ENCODE measurements around the gene HDAC7.

DNA sequence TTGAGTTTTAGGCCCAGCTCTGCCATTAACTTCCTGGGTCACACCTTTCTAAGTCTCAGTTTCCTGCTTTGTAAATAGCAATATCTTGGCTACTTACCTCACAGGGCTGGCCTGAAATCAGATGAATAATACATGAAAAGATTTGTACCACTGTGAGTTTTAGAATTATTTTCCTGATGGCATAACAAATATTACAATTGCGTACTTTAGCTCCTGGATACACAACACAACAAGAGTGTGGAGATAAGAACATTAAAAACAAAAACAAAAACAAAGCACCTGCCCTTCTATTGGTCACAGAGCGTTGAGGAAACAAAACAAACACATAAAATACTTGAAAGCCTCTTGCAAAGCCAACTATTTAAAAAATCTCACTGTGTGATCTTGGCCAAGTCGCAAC, 4.9 kb upstream of the HDAC7 start:
- TF ChIP-seq GATA2 (IDR thresholded peaks at IDR 0.05; ENCODE audit: low read depth, low read length) (no peak), GATA3 (IDR thresholded peaks at IDR 0.05; ENCODE audit: low read depth, low read length) (no peak)
